HG03175 (cell line): ENCODE measurements around the gene GSE1.

Experiments used
- ATAC-seq: cut with Tn5 transposase; IDR thresholded peaks from one replicate; pipeline ENCODE4 v1.9.1; 2021; ENCODE audit warnings: mild to moderate bottlenecking, moderate library complexity; ENCODE audit not compliant: unreplicated experiment

GSE1 gene

GRCh38 chr16:85631802-85632393 is 18.8 kb downstream of the GSE1 start:
- no peak for ATAC-seq

GRCh38 chr16:85632709-85633437 is 19.8 kb downstream of the GSE1 start:
- ATAC-seq: no peak

GRCh38 chr16:85633438-85633743 is 20.3 kb downstream of the GSE1 start:
- no peak for ATAC-seq

GRCh38 chr16:85633888-85634287 is 20.8 kb downstream of the GSE1 start:
- ATAC-seq: no peak

- ATAC-seq: no peak
Observed at GRCh38 chr16:85634747-85635544, 21.8 kb downstream of the GSE1 start.

- no peak for ATAC-seq
Observed at GRCh38 chr16:85635545-85636140, 22.5 kb downstream of the GSE1 start.

GRCh38 chr16:85636234-85636812 is 23.2 kb downstream of the GSE1 start:
- no peak for ATAC-seq

GRCh38 chr16:85637061-85637807 is 24.1 kb downstream of the GSE1 start:
- ATAC-seq: no peak

GRCh38 chr16:85637808-85638647 is 24.9 kb downstream of the GSE1 start:
- no peak for ATAC-seq

- ATAC-seq: no peak
Observed at GRCh38 chr16:85638695-85639409, 25.7 kb downstream of the GSE1 start.

- ATAC-seq: no peak
Observed at GRCh38 chr16:85639529-85640253, 26.6 kb downstream of the GSE1 start.

- no peak for ATAC-seq
Observed at GRCh38 chr16:85640254-85640558, 27.1 kb downstream of the GSE1 start.

GRCh38 chr16:85640585-85640984 is 27.5 kb downstream of the GSE1 start:
- ATAC-seq: no peak

- no peak for ATAC-seq
Observed at GRCh38 chr16:85641305-85641704, 28.2 kb downstream of the GSE1 start.

GRCh38 chr16:85641776-85642176 is 28.7 kb downstream of the GSE1 start:
- ATAC-seq: no peak

- no peak for ATAC-seq
Observed at GRCh38 chr16:85642762-85643358, 29.7 kb downstream of the GSE1 start.

- ATAC-seq: no peak
Observed at GRCh38 chr16:85643631-85644030, 30.5 kb downstream of the GSE1 start.

GRCh38 chr16:85644093-85644712 is 31.1 kb downstream of the GSE1 start:
- ATAC-seq: no peak
